Esophagus muscularis mucosa (tissue), 4 donors: ENCODE results near the gene SLC39A6.

Experiments used
- EP300 ChIP-seq: sonication (generic); formaldehyde crosslinking; IDR thresholded peaks from one replicate; pipeline ENCODE4 v1.6.1; 2017; ENCODE audit warnings: antibody characterized with exemption
- POLR2A ChIP-seq: fragments of 450-650 bp; IDR thresholded peaks from one replicate; pipeline ENCODE4 v1.6.1; 2017; ENCODE audit warnings: antibody characterized with exemption, moderate library complexity, mild to moderate bottlenecking, low read depth
- POLR2AphosphoS5 ChIP-seq, 2 donors: sonication (generic); formaldehyde crosslinking; IDR thresholded peaks; one replicate each; pipeline ENCODE4 v1.6.1; 2017; ENCODE audit warnings: antibody characterized with exemption in 2 of 2
- TF ChIP-seq, protein P1 (sequence below), 3 experiments: fragments of 200-600 bp in 2 of 3; fragments of 450-650 bp in 1 of 3; sonication (generic) in 2 of 3; IDR thresholded peaks; one replicate each; pipeline ENCODE4 v1.5.1; 2017 to 2019; ENCODE audit warnings: antibody characterized with exemption in 3 of 3, mild to moderate bottlenecking in 2 of 3, moderate library complexity in 1 of 3

DNA sequence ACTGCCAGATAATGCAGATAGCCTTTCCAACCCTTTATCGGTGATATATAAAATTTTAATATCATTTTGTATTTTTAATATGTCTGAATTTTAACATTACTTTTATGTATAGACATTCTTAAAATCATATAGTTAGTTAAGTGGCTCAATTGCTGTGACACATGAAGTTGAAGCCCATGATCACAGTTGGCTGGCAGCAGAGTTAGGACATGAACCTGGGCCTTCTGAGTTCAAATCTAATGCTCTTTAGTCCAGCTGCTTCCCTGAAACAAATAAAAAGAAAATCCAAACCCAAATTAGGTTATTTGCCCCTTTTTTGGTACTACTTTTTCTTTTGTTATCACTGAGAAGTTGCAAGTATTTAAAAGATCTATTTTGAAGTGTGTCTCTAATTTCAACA is 6.1 kb upstream of the SLC39A6 start:
- TF ChIP-seq POLR2A (no peak), EP300 (no peak), POLR2AphosphoS5 (IDR thresholded peaks at IDR 0.05) (no peak)
- TF ChIP-seq, protein P1, sequence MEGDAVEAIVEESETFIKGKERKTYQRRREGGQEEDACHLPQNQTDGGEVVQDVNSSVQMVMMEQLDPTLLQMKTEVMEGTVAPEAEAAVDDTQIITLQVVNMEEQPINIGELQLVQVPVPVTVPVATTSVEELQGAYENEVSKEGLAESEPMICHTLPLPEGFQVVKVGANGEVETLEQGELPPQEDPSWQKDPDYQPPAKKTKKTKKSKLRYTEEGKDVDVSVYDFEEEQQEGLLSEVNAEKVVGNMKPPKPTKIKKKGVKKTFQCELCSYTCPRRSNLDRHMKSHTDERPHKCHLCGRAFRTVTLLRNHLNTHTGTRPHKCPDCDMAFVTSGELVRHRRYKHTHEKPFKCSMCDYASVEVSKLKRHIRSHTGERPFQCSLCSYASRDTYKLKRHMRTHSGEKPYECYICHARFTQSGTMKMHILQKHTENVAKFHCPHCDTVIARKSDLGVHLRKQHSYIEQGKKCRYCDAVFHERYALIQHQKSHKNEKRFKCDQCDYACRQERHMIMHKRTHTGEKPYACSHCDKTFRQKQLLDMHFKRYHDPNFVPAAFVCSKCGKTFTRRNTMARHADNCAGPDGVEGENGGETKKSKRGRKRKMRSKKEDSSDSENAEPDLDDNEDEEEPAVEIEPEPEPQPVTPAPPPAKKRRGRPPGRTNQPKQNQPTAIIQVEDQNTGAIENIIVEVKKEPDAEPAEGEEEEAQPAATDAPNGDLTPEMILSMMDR (IDR thresholded peaks at IDR 0.05), result no peak
